ENCODE measurements around the gene PLEKHA6. TPM values are rescaled to one million over a fixed set of nuclear protein-coding genes. Genes with fewer than 3 reads are reported as not detected.

PLEKHA6 gene
- total RNA-seq, 1 donor from 2014 or later = 18.9 TPM

DNA sequence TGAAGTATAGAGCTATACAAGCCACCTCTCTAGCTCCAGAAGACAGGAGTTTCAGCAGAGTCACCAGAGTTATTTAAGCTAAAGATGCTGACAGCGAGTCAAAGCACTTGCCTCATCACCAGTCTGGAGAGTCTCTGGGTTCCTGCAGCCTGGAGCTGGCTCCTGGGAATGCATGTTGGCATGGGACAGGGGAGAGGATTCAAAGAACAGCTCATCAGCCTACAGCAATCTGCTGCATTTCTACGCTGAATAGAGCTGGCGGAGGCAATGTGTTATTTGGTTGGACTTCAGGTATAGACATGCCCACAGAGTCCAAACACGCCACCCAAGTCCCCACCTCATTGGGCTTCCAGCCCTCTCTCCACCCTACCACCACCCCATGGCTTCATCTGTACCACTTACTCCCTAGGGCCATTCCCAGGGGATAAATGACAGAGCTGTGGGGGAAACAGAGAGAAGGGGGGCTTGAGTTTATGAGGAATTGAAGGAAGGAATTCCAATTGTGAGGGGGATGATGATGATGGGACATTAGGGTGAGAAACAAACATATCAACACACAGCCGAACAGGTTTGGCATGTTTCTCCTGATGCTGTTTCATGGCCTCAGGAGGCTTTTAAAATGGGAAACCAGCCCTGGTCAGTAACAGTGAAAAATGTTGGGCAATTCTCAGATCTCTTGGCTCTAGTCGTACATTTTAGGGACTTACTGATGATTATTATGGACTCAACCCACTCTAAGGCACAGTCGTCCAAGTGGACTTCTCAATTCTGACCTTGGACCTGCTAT lies 58.4 kb downstream of the PLEKHA6 start:
- DNase-seq (ENCODE audit: low spot score) (no peak), ATAC-seq (peak; percentile 51)
- intact Hi-C loops (cut with DNase I) = no loop called here

GRCh38 chr1:204299814-204300365 lies 59.8 kb downstream of the PLEKHA6 start:
- DNase-seq (ENCODE audit: low spot score) (no peak), ATAC-seq (no peak)
- intact Hi-C loops (cut with DNase I) = no loop called here

GRCh38 chr1:204296431-204296988 lies 63.2 kb downstream of the PLEKHA6 start:
- intact Hi-C loops (cut with DNase I) = no loop called here
- DNase-seq (ENCODE audit: low spot score) (no peak), ATAC-seq (peak; percentile 61)

GRCh38 chr1:204295671-204296070 lies 64.1 kb downstream of the PLEKHA6 start:
- peak; percentile 62 for ATAC-seq

DNA sequence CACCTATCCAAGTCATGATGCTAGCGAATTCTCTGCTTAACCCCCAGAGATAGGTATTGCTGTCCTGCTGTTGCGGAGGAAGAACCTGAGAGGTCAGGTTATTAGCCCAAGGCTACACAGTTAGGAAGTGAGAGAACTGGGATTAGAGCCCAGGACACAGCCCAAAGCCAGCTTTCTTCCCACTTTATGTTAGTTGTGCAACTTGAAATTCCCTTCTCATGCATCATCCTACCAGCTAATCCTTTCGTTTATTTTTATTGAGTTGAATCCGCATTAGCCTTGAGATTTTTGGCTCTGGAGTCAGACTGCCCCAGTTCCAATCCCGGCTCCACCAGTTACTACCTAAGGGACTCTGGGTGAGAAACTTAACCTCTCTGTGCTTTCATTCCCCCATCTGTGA lies 65.4 kb downstream of the PLEKHA6 start:
- ATAC-seq = peak; percentile 91
- intact Hi-C loops (cut with DNase I) = no loop called here
- no peak for DNase-seq (ENCODE audit: low spot score)

More at GRCh38 chr1:204295671-204296070, 64.1 kb downstream of the PLEKHA6 start:
- no peak for DNase-seq (ENCODE audit: low spot score)
- intact Hi-C loops (cut with DNase I) = no loop called here

GRCh38 chr1:204293605-204294337 lies 66.0 kb downstream of the PLEKHA6 start:
- DNase-seq (ENCODE audit: low spot score) (no peak), ATAC-seq (peak; percentile 68)
- intact Hi-C loops (cut with DNase I) = no loop called here

GRCh38 chr1:204292740-204293139 lies 67.0 kb downstream of the PLEKHA6 start:
- intact Hi-C loops (cut with DNase I) = no loop called here
- DNase-seq (ENCODE audit: low spot score) (no peak), ATAC-seq (no peak)

- DNase-seq (ENCODE audit: low spot score) = no peak
- intact Hi-C loops (cut with DNase I) = no loop called here
- no peak for ATAC-seq
These were observed 70.4 kb downstream of the PLEKHA6 start for GRCh38 chr1:204289280-204289679.

- intact Hi-C loops (cut with DNase I) = no loop called here
- ATAC-seq = peak; percentile 25
- DNase-seq (ENCODE audit: low spot score) = no peak
These were observed 71.6 kb downstream of the PLEKHA6 start for GRCh38 chr1:204288021-204288588.

DNA sequence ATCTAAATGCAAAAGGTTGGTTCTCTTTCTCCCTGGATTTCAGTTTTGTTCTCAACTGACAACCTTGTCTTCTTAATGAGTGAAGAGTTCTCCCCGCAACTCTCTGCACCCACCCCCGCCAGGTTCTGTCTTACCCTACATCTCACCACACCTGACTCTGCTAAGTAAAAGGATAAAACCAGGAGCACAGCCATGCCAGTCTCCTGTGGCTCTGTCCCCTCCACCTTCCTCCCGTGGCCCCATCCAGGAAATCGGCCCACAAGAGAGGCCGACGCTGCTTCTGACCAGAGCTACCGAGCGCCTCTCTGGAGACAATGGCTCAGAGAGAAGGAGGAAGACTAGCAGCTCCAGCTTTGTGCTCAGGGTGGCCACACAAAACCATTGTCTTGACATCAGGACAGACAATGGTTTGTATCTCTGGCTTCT lies 72.2 kb downstream of the PLEKHA6 start:
- ATAC-seq = no peak
- DNase-seq (ENCODE audit: low spot score) = no peak
- intact Hi-C loops (cut with DNase I) = no loop called here

- no peak for DNase-seq (ENCODE audit: low spot score)
- ATAC-seq = peak; percentile 72
- intact Hi-C loops (cut with DNase I) = no loop called here
These were observed 72.8 kb downstream of the PLEKHA6 start for GRCh38 chr1:204286831-204287421.

- ATAC-seq (no peak), DNase-seq (ENCODE audit: low spot score) (no peak)
- intact Hi-C loops (cut with DNase I) = no loop called here
These were observed 73.4 kb downstream of the PLEKHA6 start for GRCh38 chr1:204286315-204286714.

DNA sequence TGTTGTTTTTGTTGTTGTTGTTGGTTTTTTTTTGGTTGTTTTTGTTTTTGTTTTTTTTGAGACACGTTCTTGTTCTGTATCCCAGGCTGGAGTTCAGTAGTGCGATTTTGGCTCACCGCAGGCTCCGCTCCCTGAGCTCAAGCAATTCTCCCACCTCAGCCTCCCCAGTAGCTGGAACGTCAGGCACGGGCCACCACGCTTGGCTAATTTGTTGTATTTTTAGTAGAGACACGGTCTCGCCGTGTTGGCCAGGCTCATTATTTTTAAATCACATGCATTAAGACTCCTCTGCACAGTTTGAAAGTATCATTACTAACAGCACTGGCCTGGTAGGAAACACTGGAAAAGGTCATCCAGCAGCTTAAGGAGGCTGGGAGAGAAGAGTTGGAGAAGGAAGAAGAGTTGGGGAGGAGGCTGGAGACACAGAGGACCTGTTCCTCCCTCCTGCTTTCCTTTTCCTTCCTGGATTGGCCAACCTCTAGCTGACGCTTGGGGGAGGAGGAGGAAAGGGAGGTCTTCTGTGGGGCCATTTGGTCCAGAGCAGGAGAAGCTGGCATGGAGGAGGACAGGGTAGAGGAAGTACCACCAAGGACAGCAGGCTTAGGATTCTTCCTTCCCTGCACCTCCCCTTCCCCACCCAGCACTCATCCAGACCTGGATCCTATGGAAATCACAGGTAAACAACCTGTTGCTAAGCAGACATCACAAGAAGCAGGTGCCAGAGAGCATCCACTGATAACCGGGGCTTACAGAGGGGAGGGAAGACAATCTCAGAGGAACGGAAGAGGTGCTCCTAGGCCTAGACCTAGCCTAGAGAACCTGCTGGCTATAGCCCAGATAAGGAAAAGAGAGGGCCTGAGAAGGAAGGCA lies 74.1 kb downstream of the PLEKHA6 start:
- ATAC-seq (peak; percentile 12), DNase-seq (ENCODE audit: low spot score) (no peak)
- intact Hi-C loops (cut with DNase I) = no loop called here

DNA sequence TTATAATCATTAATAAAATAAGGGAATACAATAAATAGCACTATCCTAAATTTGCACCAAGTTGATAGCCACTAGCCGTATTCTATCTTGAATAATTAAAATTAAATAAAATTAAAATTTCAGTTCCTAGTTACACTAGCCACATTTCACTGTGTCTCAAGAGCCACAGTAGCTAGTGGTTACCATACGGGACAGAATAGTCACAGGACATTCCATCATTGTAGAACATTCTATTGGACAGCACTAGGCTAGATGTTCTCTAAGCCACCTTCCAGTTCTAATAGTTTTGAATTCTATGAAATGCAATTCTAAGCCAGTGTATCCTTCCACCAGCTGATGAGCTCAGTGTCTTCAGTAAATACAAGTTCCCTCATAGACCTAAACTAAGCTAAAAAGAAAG lies 74.8 kb downstream of the PLEKHA6 start:
- intact Hi-C loops (cut with DNase I) = no loop called here
- ATAC-seq = no peak
- DNase-seq (ENCODE audit: low spot score) = no peak

DNA sequence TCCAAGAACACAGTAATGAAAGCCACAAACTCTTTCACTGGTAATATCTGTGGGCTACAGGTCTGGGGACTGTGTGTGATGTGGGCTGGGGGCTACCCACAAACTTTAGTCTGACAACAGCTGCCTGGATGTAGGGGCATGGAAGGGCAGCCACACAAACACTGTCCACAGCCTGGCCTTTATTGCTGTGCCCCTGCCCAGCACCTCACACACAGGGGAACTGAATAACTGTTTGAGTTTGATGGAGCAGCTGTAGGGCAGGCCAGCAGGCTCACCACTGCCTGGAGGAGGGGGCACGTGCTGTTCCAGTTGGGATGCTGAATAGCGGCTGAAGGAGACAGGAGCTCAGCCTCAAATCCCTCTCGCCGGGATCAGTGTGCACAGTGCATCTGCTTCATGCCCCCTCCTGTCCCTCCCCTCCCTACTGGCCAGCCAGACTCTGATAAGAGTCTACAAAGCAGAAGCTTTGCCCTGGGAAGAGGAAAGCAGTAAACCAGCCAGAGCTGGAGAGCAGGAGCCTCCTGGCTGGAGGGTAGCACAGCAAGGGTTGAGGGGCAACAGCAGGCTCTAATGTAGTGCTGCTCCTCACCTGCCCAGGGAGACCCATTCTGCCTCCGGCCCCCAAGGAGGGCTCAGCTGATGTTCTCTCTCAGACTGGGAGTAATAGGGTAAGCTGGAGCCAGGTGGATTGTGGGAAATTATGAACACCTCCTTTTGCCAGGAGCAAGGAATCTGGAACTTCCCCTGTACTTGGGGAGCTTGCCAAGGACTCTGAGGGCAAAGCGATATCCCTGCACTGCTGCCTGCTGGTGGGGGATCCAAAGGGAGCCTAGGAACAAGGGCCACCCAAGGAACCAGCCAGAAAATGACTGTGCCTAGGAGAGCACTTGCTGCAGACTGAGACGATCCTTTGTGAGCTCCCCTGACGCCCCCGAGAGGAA lies 75.7 kb downstream of the PLEKHA6 start:
- no peak for ATAC-seq
- no peak for DNase-seq (ENCODE audit: low spot score)
- intact Hi-C loops (cut with DNase I) = no loop called here

- DNase-seq (ENCODE audit: low spot score) (no peak), ATAC-seq (no peak)
- intact Hi-C loops (cut with DNase I) = no loop called here
These were observed 76.9 kb downstream of the PLEKHA6 start for GRCh38 chr1:204282761-204283221.
